Measurements from ENCODE around the gene TRAPPC11.

TRAPPC11 gene

GRCh38 chr4:183637461-183637860 lies 21.6 kb upstream of the TRAPPC11 start:
- no peak for DNase-seq (ENCODE audit: low spot score)

GRCh38 chr4:183638436-183638835 lies 20.7 kb upstream of the TRAPPC11 start:
- DNase-seq (ENCODE audit: low spot score), result no peak

GRCh38 chr4:183639291-183639690 lies 19.8 kb upstream of the TRAPPC11 start:
- DNase-seq (ENCODE audit: low spot score), result no peak

DNA sequence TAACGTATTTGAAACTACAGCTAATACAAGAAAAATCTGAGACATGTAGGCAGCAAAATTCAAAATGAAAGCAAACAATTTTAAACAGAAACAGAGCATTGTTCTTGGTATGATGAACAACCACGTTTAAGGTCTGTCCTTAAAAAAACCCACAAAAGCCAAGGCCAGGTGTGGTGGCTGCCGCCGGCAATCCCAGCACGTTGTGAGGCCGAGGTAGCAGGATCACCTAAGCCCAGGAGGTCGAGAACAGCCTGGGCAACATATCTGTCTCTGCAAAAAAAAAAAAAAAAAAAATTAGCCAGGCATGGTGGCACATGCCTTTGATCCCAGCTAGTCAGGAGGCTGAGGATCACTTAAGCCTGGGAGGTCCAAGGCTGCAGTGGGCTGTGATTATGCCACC lies 13.8 kb upstream of the TRAPPC11 start:
- DNase-seq (ENCODE audit: low spot score), result no peak

- DNase-seq (ENCODE audit: low spot score), result no peak
Measured at GRCh38 chr4:183657564-183657963, 1.5 kb upstream of the TRAPPC11 start.

DNA sequence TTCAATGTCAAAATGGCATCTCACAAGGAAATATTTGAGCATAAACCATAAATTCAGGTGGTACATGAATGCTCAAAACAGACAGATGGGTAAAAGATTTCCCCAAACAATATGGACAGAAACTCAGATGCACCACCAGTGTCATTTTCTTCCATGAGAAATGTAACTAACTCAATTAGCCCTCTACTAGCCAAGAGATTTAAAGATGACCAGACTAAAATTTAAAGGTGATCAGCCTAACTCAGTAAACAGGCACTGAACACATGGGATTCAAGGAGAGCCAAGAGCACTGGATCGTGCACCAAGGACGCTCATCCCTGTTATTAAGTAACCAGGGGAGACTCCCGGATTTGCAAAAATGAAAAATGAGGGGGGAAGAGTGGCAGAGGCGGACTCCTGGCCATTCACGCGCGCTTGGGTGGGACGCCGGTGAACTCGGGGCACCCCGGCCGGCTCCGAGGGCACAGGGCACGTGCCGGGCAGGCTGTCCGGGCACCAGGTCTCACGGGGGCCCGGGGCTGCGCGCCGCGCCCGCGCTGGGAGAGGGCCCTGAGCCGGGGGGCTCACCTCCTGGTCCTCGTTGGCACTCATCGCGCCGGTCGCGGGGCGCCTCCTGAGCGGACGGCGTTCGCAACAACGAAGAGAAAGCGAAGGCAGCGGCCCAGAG lies 598 bp upstream of the TRAPPC11 start:
- peak; percentile 20 for DNase-seq (ENCODE audit: low spot score)

- DNase-seq (ENCODE audit: low spot score), result peak; percentile 20
Measured at GRCh38 chr4:183659872-183660242, 764 bp downstream of the TRAPPC11 start.

GRCh38 chr4:183666088-183666487 lies 7.0 kb downstream of the TRAPPC11 start:
- no peak for DNase-seq (ENCODE audit: low spot score)

DNA sequence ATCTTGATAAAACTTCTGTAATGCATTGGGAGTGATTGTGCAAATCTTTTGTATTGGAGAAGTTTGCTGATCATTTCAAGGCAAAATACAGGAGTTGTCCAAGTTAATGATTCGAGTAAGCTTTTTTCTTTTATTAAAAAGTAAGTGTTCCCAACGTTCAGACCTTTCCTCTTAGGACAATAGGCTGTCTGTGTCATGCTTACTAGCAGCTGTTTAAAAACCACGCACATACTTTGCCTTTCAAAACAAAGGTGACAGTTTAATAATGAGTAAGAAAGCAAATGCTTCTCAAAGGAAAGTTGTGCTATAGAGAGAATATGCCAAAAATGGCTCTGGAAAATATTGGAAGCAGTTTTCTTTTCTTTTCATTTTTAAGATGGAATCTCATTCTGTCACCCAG lies 11.2 kb downstream of the TRAPPC11 start:
- DNase-seq (ENCODE audit: low spot score), result no peak

GRCh38 chr4:183670960-183671555 lies 12.0 kb downstream of the TRAPPC11 start:
- no peak for DNase-seq (ENCODE audit: low spot score)

DNA sequence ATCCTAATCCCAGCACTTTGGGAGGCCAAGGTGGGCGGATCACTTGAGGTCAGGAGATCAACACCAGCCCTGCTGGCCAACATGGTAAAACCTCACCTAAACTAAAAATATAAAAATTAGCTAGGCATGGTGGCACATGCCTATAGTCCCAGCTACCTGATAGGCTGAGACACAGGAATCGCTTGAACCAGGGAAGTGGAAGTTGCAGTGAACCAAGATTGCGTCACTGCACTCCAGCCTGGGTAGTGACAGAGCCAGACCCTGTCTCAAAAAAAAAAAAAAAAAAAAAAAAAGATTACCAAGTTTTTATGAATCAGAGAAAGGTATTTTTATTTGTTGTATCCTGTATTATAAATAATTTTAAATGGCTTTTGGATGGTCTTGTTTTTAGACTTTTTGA lies 15.1 kb downstream of the TRAPPC11 start:
- no peak for DNase-seq (ENCODE audit: low spot score)

DNA sequence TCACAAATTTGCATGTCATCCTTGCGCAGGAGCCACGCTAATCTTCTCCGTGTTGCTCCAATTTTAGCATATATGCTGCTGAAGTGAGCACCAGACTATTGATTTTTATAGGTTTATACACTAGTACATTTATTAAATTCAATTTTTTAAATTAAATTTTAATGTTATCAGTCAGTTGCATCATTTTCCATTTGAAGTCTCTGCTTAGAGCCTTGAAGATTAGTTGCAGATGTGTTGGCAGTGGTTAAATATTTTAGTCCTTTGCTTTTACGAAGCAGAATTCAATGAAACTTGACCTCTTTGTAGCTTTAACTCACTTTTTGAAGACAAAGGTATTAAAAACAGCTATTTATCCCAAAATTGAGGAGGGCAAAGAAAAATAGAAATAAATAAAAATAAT lies 16.5 kb downstream of the TRAPPC11 start:
- no peak for DNase-seq (ENCODE audit: low spot score)

GRCh38 chr4:183681119-183681518 lies 22.0 kb downstream of the TRAPPC11 start:
- no peak for DNase-seq (ENCODE audit: low spot score)

GRCh38 chr4:183686461-183686860 lies 27.4 kb downstream of the TRAPPC11 start:
- no peak for DNase-seq (ENCODE audit: low spot score)

GRCh38 chr4:183688216-183688615 lies 29.1 kb downstream of the TRAPPC11 start:
- no peak for DNase-seq (ENCODE audit: low spot score)

DNA sequence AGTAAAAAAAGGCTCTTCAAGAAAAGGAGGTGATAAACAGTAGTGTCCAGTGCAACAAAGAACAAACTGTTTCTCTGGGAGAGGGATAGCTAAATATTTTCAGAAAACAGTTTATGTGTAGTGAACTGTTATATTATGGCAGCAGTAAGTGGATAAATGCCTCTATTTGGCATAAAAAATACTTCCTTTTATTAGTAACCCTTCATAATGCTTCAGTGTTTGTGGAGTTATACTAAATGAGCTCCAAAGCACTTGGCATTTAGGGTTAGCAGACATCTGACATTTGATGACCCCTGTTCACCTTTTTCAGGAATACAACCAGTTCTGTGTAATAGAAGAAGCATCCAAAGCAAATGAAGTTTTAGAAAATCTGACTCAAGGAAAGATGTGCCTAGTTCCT lies 31.9 kb downstream of the TRAPPC11 start:
- DNase-seq (ENCODE audit: low spot score), result no peak

DNA sequence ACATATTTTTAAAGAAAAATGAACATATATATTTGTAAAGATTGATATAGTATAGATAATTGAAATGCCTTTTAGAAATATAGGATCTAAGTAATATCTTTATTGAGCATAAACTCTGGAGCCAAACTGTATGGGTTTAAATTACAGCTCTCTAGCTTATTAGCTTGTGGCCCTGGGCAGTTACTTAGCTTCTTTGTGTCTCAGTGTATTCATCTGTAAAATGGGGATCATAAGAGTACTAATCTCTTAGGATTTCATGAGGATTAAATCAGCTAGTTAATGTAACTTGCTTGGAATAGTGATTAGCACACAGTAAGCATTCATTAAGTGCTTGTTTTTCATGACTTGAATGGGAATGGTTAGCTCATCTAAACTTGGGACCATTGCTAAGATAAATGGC lies 32.8 kb downstream of the TRAPPC11 start:
- DNase-seq (ENCODE audit: low spot score), result no peak

- no peak for DNase-seq (ENCODE audit: low spot score)
Measured at GRCh38 chr4:183698909-183699308, 39.8 kb downstream of the TRAPPC11 start.

DNA sequence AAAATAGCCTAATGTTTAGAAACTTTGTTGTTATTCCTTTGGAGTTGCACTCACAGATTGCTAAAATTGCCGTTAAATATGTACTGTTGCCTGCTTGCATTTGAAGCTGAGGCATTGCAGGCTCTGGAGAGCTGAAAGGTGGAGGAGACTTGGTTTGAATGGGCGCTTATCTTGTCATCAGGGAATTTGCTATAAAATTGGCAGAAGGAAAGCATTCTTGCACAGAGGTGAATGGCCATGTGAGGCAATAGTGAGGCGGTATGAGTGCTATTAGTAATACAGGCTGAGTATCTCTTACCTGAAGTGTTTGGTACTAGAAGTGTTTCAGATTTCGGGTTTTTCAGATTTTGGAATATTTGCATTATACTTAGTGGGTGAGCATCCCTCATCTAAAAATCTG lies 41.3 kb downstream of the TRAPPC11 start:
- no peak for DNase-seq (ENCODE audit: low spot score)

DNA sequence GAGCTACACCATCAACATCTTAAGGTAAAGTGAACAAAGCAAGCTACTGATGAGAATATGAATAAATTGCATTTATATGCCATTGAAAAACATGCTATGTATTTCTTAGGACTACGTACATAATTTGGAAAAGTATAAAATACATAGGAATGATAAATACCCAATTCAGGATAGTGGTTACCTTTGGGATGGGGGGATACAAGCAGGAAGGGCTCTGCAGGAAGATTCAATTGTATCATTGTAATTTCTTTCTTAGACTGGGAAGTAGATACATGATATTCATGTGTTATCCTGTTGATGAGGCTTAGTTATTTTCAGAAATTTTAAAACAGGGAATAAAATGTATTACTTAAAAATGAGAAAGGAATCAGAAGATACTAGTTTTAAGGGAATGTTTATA lies 43.4 kb downstream of the TRAPPC11 start:
- DNase-seq (ENCODE audit: low spot score), result no peak

- no peak for DNase-seq (ENCODE audit: low spot score)
Measured at GRCh38 chr4:183714626-183715025, 55.5 kb downstream of the TRAPPC11 start.

GRCh38 chr4:183716302-183716701 lies 57.2 kb downstream of the TRAPPC11 start:
- no peak for DNase-seq (ENCODE audit: low spot score)

GRCh38 chr4:183718876-183719275 lies 59.8 kb downstream of the TRAPPC11 start:
- DNase-seq (ENCODE audit: low spot score), result no peak

All from cerebellar cortex (tissue), 1 donor.